CD1c-positive myeloid dendritic cell (primary cell): Measurements from ENCODE around the gene PDE2A.
"Not testable (repeated sequence)": the region's sequence is repeated elsewhere in the genome, so short reads cannot be mapped to it uniquely, and the experiment has no call there.

Experiments used
- DNase-seq: peaks from one replicate; pipeline ENCODE4 v3.0.0-alpha.2; 2016; ENCODE audit errors: extremely low spot score

Gene PDE2A

GRCh38 chr11:72577271-72577721 is 96.9 kb downstream of the PDE2A start:
- no peak for DNase-seq

- no peak for DNase-seq
Measured at GRCh38 chr11:72576661-72577060, 97.6 kb downstream of the PDE2A start.

GRCh38 chr11:72576243-72576595 is 98.0 kb downstream of the PDE2A start:
- no peak for DNase-seq

- DNase-seq = no peak
Measured at GRCh38 chr11:72575533-72576242, 98.5 kb downstream of the PDE2A start.

GRCh38 chr11:72574548-72575460 is 99.4 kb downstream of the PDE2A start:
- DNase-seq = no peak

DNA sequence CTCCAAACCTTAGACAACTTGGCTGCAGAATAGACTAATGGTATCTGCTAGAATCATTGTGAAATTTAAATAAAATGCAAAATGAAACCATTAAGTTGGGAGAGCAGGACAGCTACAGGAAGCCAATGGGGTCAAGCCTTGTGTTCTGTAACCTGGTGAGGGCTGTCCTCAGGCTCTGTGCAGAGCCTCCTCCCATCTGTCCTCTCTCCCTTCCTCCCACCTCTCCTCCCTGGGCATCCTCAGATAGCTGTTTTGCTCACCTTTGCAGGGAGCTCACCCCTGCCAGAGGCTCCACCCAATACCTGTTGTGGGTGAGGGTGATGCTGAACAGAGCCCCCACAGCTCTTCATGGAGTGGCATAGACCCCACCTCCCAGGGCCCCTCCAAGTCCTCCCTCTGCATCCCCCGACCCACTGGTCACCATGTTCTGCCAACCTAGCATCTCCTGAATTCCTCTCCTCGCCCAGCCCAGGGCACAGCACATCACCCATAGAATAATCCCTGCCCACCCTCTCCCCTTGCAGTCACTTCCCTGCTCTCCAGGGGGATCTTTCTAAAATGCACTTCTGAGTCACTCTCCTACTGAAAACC is 100.3 kb downstream of the PDE2A start:
- no peak for DNase-seq

DNA sequence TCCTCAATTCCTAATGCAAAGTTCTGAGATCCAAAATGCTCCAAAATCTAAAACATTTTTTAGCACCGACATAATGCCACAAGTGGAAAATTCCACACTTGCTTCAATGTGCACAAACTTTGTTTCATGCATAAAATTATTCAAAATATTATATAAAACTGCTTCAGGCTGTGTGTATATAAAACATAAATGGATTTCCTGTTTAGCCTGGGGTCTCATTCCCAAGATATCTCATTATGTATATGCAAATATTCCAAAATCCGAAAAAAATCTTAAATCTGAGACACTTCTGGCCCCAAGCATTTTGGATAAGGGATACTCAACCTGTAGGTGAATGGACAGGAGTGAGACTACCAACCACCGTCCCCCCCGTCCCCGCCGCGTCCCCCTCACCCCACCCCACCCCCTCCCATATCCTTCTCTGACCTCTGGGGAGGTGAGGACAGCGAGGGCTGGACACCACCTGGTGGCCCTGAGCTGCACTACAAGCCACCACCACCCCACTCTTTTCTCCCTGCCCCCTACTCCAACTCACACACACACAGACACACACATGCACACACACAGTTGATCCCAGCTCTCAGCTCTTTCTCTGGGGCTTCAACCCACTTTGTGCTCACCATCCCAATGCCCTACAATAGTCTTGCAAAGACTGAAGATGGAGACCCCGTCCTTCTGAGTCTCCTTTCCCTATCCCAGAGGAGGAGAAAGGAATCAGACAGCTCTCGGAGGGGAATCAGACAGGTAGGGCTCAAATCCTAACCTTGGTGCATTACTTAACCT is 101.0 kb downstream of the PDE2A start:
- DNase-seq = peak; percentile 26

DNA sequence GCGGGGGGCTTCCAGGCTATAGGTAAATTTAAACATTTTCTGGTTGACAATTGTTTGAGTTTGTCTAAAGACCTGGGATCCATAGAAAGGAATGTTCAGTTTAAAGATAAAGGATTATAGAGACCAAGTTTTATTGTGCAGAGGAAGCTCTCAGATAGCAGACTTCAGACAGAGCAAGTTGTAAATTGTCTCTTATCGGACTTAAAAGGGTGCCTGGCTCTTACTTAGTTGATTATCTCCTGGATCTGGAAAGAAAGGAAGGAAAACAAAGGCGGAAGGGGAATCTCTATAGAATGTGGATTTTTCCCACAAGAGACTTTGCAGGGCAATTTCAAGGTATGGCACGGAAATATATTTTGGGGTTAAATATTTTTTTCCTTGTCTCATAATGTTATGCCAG is 101.7 kb downstream of the PDE2A start:
- not testable (repeated sequence) for DNase-seq

DNA sequence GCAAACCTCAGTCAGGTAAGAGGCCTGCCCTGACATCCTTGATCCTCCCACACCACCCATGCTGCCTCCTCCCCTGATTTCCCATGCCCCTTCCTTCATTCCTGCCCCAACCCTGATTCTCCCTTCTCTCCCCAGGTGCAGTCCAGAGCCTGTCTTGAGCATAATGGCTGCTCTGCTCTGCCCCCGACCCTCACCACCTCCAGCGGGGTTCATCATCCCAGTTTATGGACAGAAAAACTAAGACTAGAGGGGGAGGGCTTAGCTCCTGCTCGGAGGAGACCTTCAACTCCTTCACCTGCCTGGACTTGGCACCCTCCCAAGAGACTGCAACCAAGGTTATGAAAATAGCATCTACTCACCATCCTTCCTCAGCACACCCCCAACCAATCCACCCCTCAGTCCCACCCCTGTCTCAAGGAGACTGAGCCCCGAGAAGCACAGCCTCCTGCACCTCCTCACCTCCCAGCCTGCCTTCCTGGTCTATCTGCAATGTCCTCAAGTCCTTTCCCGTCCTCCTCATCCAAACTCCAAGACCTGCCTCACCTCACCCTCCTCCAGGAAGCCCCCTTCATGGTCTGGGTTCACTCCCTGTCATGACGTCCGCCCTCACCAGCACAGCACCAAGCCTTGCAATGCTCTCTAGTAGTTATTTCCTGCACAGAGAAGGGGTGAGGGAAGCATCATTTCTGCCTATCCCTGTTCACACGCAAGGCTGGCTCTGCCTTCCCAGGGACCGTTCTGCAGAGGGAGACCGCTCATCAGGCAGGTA is 103.1 kb downstream of the PDE2A start:
- DNase-seq = no peak

GRCh38 chr11:72569966-72570892 is 104.0 kb downstream of the PDE2A start:
- DNase-seq = peak; percentile 56

GRCh38 chr11:72568861-72569260 is 105.4 kb downstream of the PDE2A start:
- DNase-seq = no peak

DNA sequence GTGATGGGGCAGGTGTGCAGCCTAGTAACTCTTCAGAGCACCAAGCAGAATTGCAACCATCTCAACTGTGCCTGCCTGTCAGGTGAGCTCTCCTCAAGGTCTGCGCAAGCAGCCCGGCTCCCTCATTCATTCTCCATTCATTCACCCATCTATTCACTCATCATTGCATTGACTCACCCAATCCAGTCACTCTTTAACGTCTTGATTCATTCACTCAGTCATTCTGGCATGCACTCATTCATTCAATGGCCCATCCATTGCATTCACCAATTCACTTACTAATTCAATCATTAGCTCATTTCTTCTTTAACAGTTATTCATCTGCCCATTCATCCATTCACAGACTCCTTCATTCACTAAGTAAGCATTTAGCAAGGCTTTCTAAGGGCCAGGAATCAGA is 111.8 kb downstream of the PDE2A start:
- no peak for DNase-seq

GRCh38 chr11:72561856-72562255 is 112.4 kb downstream of the PDE2A start:
- DNase-seq = no peak

DNA sequence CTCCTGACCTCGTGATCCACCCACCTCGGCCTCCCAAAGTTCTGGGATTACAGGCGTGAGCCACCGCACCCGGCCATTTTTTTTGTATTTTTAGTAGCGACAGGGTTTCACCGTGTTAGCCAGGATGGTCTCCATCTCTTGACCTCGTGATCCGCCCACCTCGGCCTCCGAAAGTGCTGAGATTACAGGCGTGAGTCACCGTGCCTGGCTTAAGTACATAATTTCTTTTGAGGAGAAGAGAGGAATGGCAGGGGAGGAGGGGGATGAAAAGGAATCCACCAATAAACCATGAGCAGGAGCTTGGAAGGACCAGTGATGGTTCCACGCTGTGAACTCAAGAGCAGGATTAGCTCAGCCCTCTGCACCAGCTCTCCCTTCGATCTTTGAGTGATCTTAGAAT is 113.4 kb downstream of the PDE2A start:
- not testable (repeated sequence) for DNase-seq

DNA sequence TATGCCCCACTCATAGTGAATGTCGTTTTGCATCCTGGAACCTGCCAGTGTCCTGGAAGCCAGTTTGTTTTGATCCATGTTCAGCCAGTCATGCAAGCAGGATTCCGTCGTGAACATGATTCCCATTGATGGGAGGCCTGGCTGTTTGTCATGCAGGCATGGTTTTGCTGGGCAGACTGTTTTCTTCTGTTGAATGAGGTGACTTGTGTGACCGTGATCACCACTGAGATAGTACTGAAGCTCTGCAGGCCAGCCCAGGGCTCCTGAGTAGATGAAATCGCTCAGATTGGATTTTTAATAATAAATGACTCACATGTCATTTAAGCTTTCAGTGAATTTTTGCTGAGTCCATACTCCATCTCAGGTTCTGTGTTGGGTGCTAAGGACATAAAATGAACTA is 117.8 kb downstream of the PDE2A start:
- no peak for DNase-seq

DNA sequence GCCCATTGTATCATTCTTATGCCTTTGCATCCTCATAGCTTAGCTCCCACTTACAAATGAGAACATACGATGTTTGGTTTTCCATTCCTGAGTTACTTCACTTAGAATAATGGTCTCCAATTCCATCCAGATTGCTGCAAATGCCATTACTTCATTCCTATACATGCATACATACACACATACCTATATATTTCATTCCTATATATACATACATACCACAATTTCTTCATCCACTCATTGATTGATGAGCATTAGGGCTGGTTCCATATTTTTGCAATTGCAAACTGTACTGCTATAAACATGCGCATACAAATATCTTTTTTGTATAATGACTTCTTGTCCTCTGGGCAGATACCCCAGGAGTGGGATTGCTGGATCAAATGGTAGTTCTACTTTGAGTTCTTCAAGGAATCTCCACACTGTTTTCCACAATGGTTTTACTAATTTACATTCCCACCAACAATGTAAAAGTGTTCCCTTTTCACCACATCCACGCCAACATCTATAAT is 119.2 kb downstream of the PDE2A start:
- DNase-seq = not testable (repeated sequence)

GRCh38 chr11:72553706-72554105 is 120.5 kb downstream of the PDE2A start:
- DNase-seq = peak; percentile 53

DNA sequence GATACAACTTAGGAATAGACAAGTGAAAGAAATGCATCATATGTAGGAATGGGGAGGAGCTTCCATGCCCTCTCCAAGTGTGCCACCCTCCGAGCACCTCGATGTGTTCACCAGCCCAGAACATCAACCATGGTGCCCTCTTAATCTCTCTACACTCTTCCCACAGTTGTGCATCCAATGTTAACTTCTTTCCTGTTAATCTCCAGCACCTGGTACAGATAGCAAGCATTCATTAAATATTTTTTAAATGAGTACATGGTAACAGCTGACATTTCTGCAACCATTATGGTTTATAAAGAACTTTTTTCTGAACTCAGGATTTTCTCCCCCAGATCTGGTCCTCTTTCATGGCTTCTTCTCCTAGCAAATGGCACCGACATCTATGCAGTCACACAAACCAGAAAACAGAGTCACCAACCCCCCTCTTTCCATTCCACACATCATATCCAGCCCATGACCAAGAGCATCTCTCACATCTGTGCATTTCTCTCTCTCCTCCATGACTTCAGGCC is 121.8 kb downstream of the PDE2A start:
- DNase-seq = no peak

DNA sequence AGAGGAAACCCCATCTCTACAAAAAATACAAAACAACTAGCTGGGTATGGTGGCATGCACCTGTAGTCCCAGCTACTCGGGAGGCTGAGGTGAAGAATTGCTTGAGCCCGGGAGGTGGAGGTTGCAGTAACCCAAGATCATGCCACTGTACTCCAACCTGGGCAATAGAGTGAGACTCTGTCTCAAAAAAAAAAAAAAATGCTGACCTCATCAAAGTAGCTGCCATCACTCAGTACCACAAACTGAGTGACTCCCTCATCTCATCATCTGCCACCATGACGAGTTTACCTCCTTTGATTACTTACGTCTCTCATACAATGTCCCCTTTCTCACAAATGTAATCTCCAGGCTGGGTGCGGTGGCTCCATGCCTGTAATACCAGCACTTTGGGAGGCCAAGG is 122.7 kb downstream of the PDE2A start:
- DNase-seq = no peak

GRCh38 chr11:72548463-72548862 is 125.8 kb downstream of the PDE2A start:
- no peak for DNase-seq
